CD4-positive, alpha-beta memory T cell (primary cell): ENCODE results near the gene COL13A1. TPM values are rescaled to one million over a fixed set of nuclear protein-coding genes. Genes with fewer than 3 reads are reported as not detected.

Source experiments
- CTCF ChIA-PET: fragments of 350-600 bp; sonication (Branson Sonifier 250); formaldehyde crosslinking; loops from one replicate; lab custom pipeline; 2021; ENCODE audit warnings: inconsistent platforms; ENCODE audit not compliant: partially characterized antibody; lab: Charles Lee
- POLR2A ChIA-PET: fragments of 350-600 bp; sonication (Branson Sonifier 250); formaldehyde crosslinking; loops from one replicate; lab custom pipeline; 2021; ENCODE audit not compliant: partially characterized antibody; lab: Charles Lee
- DNase-seq, 5 donors: peaks; one replicate each; pipeline versions ENCODE4 v3.0.0 to v3.0.0-alpha.2; 2020 to 2022; ENCODE audit warnings: mixed read lengths in 1 of 5
- H3K27ac ChIP-seq: one replicate; pipeline ENCODE4 v1.7.0; 2013; ENCODE audit warnings: low read depth, low read length
- H3K27me3 ChIP-seq: 2 replicates; pipeline ENCODE4 v1.7.0; 2013; ENCODE audit warnings: mild to moderate bottlenecking, low read length, moderate library complexity; ENCODE audit not compliant: insufficient read depth
- H3K36me3 ChIP-seq: 2 replicates; pipeline ENCODE4 v1.7.0; 2013; ENCODE audit warnings: mild to moderate bottlenecking, low read length, moderate library complexity; ENCODE audit not compliant: insufficient read depth
- H3K4me1 ChIP-seq: 2 replicates; pipeline ENCODE4 v1.7.0; 2013; ENCODE audit warnings: mild to moderate bottlenecking, low read length, moderate library complexity; ENCODE audit not compliant: insufficient read depth
- H3K4me3 ChIP-seq, 2 donors: one replicate each; pipeline ENCODE4 v1.7.0; 2013; ENCODE audit warnings: low read length in 2 of 2, mild to moderate bottlenecking in 1 of 2
- H3K9me3 ChIP-seq, 2 donors: one replicate each; pipeline ENCODE4 v1.7.0; 2013; ENCODE audit warnings: low read length in 2 of 2, control low read depth in 1 of 2; ENCODE audit not compliant: control insufficient read depth in 1 of 2
- H3K27ac Mint-ChIP-seq, 7 donors: one replicate each; pipeline ENCODE4 v1.8.0; 2020 to 2021; ENCODE audit warnings: mixed read lengths in 7 of 7, mild to moderate bottlenecking in 6 of 7, inconsistent platforms in 3 of 7, moderate library complexity in 3 of 7
- H3K27me3 Mint-ChIP-seq, 2 donors: one replicate each; pipeline ENCODE4 v1.8.0; 2020 to 2021; ENCODE audit warnings: mixed read lengths in 2 of 2
- H3K36me3 Mint-ChIP-seq, 2 donors: one replicate each; pipeline ENCODE4 v1.8.0; 2020 to 2021; ENCODE audit warnings: mixed read lengths in 2 of 2, inconsistent platforms in 1 of 2, mild to moderate bottlenecking in 1 of 2
- H3K4me1 Mint-ChIP-seq, 4 donors: one replicate each; pipeline ENCODE4 v1.8.0; 2020 to 2021; ENCODE audit warnings: mixed read lengths in 4 of 4, mild to moderate bottlenecking in 1 of 4
- H3K4me3 Mint-ChIP-seq, 8 donors: one replicate each; pipeline ENCODE4 v1.8.0; 2020 to 2021; ENCODE audit warnings: mixed read lengths in 8 of 8, mild to moderate bottlenecking in 7 of 8, moderate library complexity in 6 of 8, inconsistent platforms in 3 of 8
- H3K9me3 Mint-ChIP-seq, 8 donors: one replicate each; pipeline ENCODE4 v1.8.0; 2020 to 2021; ENCODE audit warnings: mixed read lengths in 8 of 8, mild to moderate bottlenecking in 5 of 8, inconsistent platforms in 3 of 8, moderate library complexity in 1 of 8
- intact Hi-C: fragments of 100-400 bp; cut with micrococcal nuclease; formaldehyde crosslinking; loops from one replicate; pipeline ENCODE4 v1.15.1; 2023
- polyA plus RNA-seq, 2 donors: library from polyadenylated mRNA; unstranded; fragments of 300-500 nt; fragmentation: Illumina TruSeq; gene quantifications; one replicate each; pipeline ENCODE4 v1.2.3, GENCODE V29; 2021
- total RNA-seq, 2 experiments: library from RNA; stranded (reverse); gene quantifications; one replicate each; pipeline ENCODE4 v1.2.3, GENCODE V29; 2021

Gene COL13A1
- total and polyA plus RNA-seq, 4 experiments from 2014 or later, result not detected

DNA sequence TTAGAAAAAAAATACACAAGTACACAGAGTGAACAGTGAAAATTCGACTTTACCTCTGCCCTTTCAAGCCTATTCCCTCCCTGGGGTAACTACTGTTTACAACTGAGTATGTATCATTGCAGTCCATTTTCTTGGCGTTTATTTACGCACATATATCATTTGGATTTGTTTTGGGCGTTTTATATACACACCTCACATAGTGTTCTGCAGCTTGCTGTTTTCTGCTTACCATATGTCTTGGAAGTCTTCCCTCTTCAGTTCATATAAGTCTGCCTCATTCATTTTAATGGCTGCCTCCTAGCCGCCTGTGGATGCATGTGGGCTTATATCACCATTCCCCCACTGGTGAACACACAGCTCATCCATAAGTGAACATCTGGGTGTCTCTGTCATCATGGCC is 41.6 kb upstream of the COL13A1 start:
- CTCF ChIA-PET, result no interaction called here
- no peaks in the 10 kb centered on the region for H3K4me1 ChIP-seq
- Mint-ChIP-seq H3K4me3 (no peak overlapping the region), H3K27me3 (peaks cover 6 to 18% of the 10 kb centered on the region in 2 donors), H3K27ac (no peak overlapping the region), H3K4me1 (no peaks in the 10 kb centered on the region), H3K36me3 (no peaks in the 10 kb centered on the region), H3K9me3 (no peaks in the 10 kb centered on the region)
- no peaks in the 10 kb centered on the region for H3K27me3 ChIP-seq
- H3K36me3 ChIP-seq, result no peaks in the 10 kb centered on the region
- no peak for DNase-seq
- no peak overlapping the region for H3K27ac ChIP-seq
- intact Hi-C loops, result no loop called here
- H3K9me3 ChIP-seq, result no peaks in the 10 kb centered on the region
- no peak overlapping the region for H3K4me3 ChIP-seq
- POLR2A ChIA-PET, result no interaction called here

DNA sequence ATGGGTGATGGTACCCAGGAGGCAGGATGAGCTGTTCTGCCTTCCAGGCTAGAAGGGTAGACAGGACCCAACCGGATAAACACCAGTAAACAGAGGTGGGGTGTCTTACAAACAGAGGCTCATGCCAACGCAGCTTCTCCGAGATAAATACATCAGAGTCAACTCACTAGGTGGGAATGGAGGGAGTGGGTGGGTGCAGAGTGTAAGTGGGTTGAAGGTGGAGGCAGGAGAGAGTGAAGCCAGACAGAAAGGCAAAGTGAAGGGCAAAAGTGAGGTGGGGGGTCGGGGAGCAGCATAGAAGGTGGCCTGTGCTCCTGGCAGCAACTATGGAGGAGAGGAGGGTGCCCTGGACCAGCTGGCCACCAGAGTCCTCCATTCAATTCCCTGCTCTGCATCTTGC is 40.4 kb upstream of the COL13A1 start:
- Mint-ChIP-seq H3K4me1 (no peaks in the 10 kb centered on the region), H3K9me3 (no peaks in the 10 kb centered on the region), H3K4me3 (no peak overlapping the region), H3K27ac (no peak overlapping the region), H3K36me3 (no peaks in the 10 kb centered on the region), H3K27me3 (peaks cover 6 to 18% of the 10 kb centered on the region in 2 donors)
- no peaks in the 10 kb centered on the region for H3K4me1 ChIP-seq
- no peaks in the 10 kb centered on the region for H3K27me3 ChIP-seq
- no peak overlapping the region for H3K27ac ChIP-seq
- intact Hi-C loops, result no loop called here
- DNase-seq, result no peak
- CTCF ChIA-PET, result no interaction called here
- H3K36me3 ChIP-seq, result no peaks in the 10 kb centered on the region
- H3K4me3 ChIP-seq, result no peak overlapping the region
- POLR2A ChIA-PET, result no interaction called here
- no peaks in the 10 kb centered on the region for H3K9me3 ChIP-seq

DNA sequence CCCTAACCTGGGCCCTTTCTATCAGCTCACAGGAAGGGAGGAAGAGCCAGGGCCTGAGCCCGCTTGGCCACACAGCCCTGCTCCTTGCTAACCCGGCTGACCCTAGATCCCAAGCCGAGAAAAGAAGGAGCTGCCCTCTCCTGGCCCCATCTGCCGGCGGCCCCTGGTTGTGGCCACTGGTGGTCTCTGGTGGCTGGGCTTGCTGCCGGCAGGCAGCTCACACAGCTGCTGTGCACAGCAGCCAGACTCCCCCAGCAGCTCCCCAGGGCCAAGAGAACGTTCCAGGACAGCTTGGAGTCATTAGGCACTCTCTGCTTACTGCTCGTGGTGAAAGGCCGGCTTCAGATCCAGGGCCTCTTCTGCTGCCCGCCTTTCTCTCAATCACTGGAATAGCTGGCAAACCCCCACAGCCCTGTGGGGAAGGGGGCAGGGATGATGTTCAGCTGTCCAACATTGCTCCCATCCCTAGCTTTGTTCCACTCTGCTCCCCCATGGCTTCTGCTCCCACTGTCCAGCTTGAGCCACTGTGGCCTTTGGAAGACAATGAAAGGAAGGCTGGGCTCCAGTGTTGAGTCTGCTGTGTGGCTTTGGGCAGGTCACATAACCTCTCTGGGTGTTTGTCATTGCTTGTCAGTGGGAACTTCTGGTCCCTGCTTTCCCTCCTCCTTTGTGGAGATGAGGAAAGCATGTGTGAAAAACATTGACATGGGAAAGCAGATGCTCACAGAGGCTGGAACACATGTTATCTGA is 35.4 kb upstream of the COL13A1 start:
- peaks cover 6 to 30% of the 10 kb centered on the region in 2 donors for H3K27me3 Mint-ChIP-seq

DNA sequence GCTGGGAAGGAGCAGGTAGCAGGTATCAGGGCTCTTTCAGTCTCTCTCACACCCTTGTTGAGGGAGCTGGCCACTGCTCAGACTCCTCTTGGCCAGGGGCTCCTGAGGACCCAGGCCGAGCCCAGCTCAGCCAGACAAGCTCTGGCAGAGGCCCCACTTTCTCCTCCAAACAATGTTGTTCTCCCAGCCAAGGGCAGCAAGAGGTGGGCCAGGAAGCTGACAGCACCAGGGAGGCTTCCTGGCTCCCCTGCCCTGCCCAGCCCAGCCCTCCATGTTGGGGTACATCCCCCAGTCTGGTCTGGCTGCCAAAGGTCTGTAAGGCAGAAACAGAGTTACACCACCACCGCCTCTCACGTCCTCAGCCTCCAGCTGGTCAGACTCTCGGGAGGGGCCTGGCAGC is 33.9 kb upstream of the COL13A1 start:
- H3K9me3 ChIP-seq, result no peaks in the 10 kb centered on the region
- no peaks in the 10 kb centered on the region for H3K4me1 Mint-ChIP-seq
- H3K27ac Mint-ChIP-seq, result no peak overlapping the region
- H3K4me3 Mint-ChIP-seq, result no peak overlapping the region
- H3K4me3 ChIP-seq, result no peak overlapping the region
- H3K27me3 Mint-ChIP-seq, result peaks cover 4 to 21% of the 10 kb centered on the region in 2 donors
- intact Hi-C loops, result no loop called here
- CTCF ChIA-PET, result no interaction called here
- no peaks in the 10 kb centered on the region for H3K27me3 ChIP-seq
- no peak for DNase-seq
- H3K4me1 ChIP-seq, result no peaks in the 10 kb centered on the region
- POLR2A ChIA-PET, result no interaction called here
- H3K36me3 Mint-ChIP-seq, result no peaks in the 10 kb centered on the region
- H3K9me3 Mint-ChIP-seq, result peaks cover 0 to 2% (median 0%) of the 10 kb centered on the region in 8 donors
- no peak overlapping the region for H3K27ac ChIP-seq
- no peaks in the 10 kb centered on the region for H3K36me3 ChIP-seq

More for the DNA sequence above, 35.4 kb upstream of the COL13A1 start:
- Histone ChIP-seq H3K9me3 (no peaks in the 10 kb centered on the region), H3K27ac (no peak overlapping the region), H3K4me1 (no peaks in the 10 kb centered on the region), H3K4me3 (no peak overlapping the region), H3K36me3 (no peaks in the 10 kb centered on the region), H3K27me3 (no peaks in the 10 kb centered on the region)
- POLR2A ChIA-PET, result no interaction called here
- intact Hi-C loops, result no loop called here
- H3K4me1 Mint-ChIP-seq, result no peaks in the 10 kb centered on the region
- DNase-seq, result no peak
- H3K36me3 Mint-ChIP-seq, result no peaks in the 10 kb centered on the region
- H3K4me3 Mint-ChIP-seq, result no peak overlapping the region
- no peak overlapping the region for H3K27ac Mint-ChIP-seq
- CTCF ChIA-PET, result no interaction called here
- peaks cover 0 to 2% (median 0%) of the 10 kb centered on the region in 8 donors for H3K9me3 Mint-ChIP-seq

DNA sequence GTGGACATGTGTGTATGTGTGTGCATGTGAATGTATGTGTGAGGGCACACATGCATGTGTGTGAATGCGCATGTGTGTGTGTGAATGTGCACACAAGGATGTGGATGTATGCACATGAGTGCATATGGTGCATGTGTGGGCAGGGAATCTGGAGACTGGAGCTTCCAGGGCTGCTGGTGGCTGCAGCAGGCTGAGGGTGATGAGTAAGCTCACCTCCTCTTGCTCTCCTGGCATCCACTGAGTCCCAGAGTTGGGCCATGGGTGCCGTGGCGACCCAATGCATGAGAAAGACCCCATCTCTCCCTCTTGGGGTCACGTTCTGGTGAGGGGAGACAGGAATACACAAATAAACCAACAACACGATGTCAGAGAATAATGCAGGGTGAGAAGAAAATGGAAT is 33.3 kb upstream of the COL13A1 start:
- no peak overlapping the region for H3K4me3 ChIP-seq
- H3K4me1 ChIP-seq, result no peaks in the 10 kb centered on the region
- no peaks in the 10 kb centered on the region for H3K36me3 ChIP-seq
- Mint-ChIP-seq H3K27ac (no peak overlapping the region), H3K27me3 (peaks cover 4 to 21% of the 10 kb centered on the region in 2 donors), H3K4me3 (no peak overlapping the region), H3K9me3 (peaks cover 0 to 2% (median 0%) of the 10 kb centered on the region in 8 donors), H3K36me3 (no peaks in the 10 kb centered on the region), H3K4me1 (no peaks in the 10 kb centered on the region)
- H3K9me3 ChIP-seq, result no peaks in the 10 kb centered on the region
- intact Hi-C loops, result no loop called here
- ChIA-PET CTCF (no interaction called here), POLR2A (no interaction called here)
- no peaks in the 10 kb centered on the region for H3K27me3 ChIP-seq
- no peak overlapping the region for H3K27ac ChIP-seq
- no peak for DNase-seq

DNA sequence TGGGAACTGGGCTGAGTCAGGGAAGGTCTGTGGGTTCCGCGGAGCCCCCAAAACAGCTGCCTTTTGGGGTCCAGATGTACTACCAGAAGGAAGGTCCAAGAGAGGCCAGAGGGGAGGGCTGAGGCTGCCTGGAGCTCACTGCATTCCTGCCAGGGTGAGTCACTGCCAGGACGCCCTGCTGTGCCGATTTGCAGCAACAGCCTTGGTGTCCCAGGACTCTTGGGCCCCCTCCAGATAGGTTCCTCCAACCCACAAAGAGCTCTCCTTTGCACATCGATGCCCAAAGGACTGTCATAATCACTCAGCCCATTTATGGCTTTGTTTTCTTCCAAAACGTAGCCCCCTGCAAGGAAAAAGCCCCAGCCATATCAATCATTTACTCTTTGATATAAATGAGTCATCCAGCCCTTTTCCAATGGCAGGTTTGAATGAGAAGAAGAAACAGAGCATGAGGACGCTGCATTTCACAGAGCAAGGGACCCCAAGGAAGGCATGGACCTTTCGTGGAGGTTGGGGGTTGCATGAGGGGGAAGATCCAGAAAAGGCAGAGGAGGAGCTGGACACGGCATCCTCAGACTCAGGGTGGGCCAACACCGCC is 32.2 kb upstream of the COL13A1 start:
- Histone ChIP-seq H3K4me3 (no peak overlapping the region), H3K36me3 (no peaks in the 10 kb centered on the region), H3K27me3 (no peaks in the 10 kb centered on the region), H3K9me3 (no peaks in the 10 kb centered on the region), H3K27ac (no peak overlapping the region), H3K4me1 (no peaks in the 10 kb centered on the region)
- POLR2A ChIA-PET, result no interaction called here
- H3K36me3 Mint-ChIP-seq, result no peaks in the 10 kb centered on the region
- peaks cover 0 to 2% (median 0%) of the 10 kb centered on the region in 8 donors for H3K9me3 Mint-ChIP-seq
- H3K4me1 Mint-ChIP-seq, result no peaks in the 10 kb centered on the region
- no peak for DNase-seq
- CTCF ChIA-PET, result no interaction called here
- H3K4me3 Mint-ChIP-seq, result no peak overlapping the region
- no peak overlapping the region for H3K27ac Mint-ChIP-seq
- peaks cover 4 to 21% of the 10 kb centered on the region in 2 donors for H3K27me3 Mint-ChIP-seq
- intact Hi-C loops, result no loop called here

DNA sequence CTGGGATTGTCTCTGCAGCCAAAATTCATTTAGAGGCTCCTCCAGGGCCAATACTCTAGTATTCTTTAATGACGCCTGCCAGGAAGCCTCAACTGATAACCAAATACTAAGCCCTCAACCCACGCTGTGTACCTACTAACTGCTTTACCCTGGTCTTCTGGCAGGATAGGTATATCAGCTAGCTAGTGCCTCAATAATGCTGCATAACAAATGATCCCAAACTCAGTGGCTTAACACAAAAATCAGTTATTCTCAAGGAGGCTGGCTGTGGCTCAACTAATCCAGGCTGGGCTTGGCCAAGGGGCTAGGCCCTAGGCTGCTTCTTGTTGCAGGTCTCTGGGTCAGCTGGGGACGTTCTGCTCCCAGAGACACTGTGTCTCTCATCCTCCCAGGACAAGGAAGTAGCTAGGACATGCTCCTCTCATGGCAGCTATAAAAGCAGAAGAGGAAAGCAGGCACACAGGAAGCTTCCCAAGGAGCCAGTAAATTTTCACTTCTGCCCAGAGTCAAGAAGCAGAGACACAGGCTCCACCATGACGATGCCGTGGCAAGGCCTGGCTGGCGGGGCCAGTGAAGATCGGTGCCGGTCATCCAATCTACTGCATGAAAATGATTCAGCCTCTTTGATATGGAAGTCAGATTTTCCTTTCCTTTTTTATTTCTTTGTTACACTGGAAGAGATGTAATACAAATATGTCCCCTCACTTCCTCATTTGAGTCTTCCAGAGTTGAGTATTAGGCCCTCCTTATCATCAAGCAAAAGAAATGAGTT is 28.6 kb upstream of the COL13A1 start:
- Histone ChIP-seq H3K4me3 (no peak overlapping the region), H3K27me3 (no peaks in the 10 kb centered on the region), H3K4me1 (no peaks in the 10 kb centered on the region), H3K36me3 (no peaks in the 10 kb centered on the region), H3K9me3 (no peaks in the 10 kb centered on the region), H3K27ac (no peak overlapping the region)
- H3K4me1 Mint-ChIP-seq, result no peaks in the 10 kb centered on the region
- H3K27me3 Mint-ChIP-seq, result peaks cover 3 to 13% of the 10 kb centered on the region in 2 donors
- intact Hi-C loops, result no loop called here
- no peaks in the 10 kb centered on the region for H3K36me3 Mint-ChIP-seq
- H3K27ac Mint-ChIP-seq, result no peak overlapping the region
- peaks cover 0 to 2% (median 0%) of the 10 kb centered on the region in 8 donors for H3K9me3 Mint-ChIP-seq
- ChIA-PET POLR2A (no interaction called here), CTCF (no interaction called here)
- DNase-seq, result no peak
- no peak overlapping the region for H3K4me3 Mint-ChIP-seq
